B cell (primary cell): ENCODE results near the gene ARID3C. TPM values are rescaled to one million over a fixed set of nuclear protein-coding genes. Genes with fewer than 3 reads are reported as not detected.

Experiments
- ATAC-seq: fragments of 200-7000 bp; cut with Tn5 transposase; one replicate; pipeline ENCODE4 v1.10.0; 2021; ENCODE audit warnings: low read depth, mild to moderate bottlenecking, moderate number of reproducible peaks, moderate library complexity
- CTCF ChIA-PET: fragments of 350-600 bp; sonication (Branson Sonifier 250); formaldehyde crosslinking; loops from one replicate; lab custom pipeline; 2021; ENCODE audit warnings: antibody characterized with exemption, inconsistent platforms; lab: Charles Lee
- POLR2A ChIA-PET: fragments of 350-600 bp; sonication (Branson Sonifier 250); formaldehyde crosslinking; loops from one replicate; lab custom pipeline; 2021; ENCODE audit warnings: antibody characterized with exemption; lab: Charles Lee
- DNase-seq: peaks from one replicate; pipeline ENCODE4 v3.0.0; 2013
- H2AFZ ChIP-seq: 2 replicates; pipeline ENCODE4 v1.6.1; 2012; ENCODE audit warnings: mild to moderate bottlenecking, low read depth, low read length; ENCODE audit not compliant: insufficient read depth, poor library complexity, severe bottlenecking
- H3K27ac ChIP-seq, 2 donors: 1 replicate in 1 of 2; 2 replicates in 1 of 2; pipeline ENCODE4 v1.5.1; 2012 to 2013; ENCODE audit warnings: low read length in 2 of 2, mild to moderate bottlenecking in 2 of 2, moderate library complexity in 1 of 2
- H3K27me3 ChIP-seq, 4 experiments: fragments of 200-600 bp in 1 of 4; sonication (generic) in 1 of 4; replicated peaks in 1 of 4; 1 replicate in 2 of 4; 2 replicates in 2 of 4; pipeline versions ENCODE4 v1.6.1 to v1.7.0; 2013 to 2016; ENCODE audit warnings: low read length in 3 of 4, mild to moderate bottlenecking in 2 of 4, mixed read lengths in 1 of 4, moderate library complexity in 1 of 4; ENCODE audit not compliant: insufficient read depth in 4 of 4, control insufficient read depth in 3 of 4; ENCODE audit errors: control extremely low read depth in 1 of 4
- H3K36me3 ChIP-seq, 2 experiments: replicated peaks in 1 of 2; 1 replicate in 1 of 2; 2 replicates in 1 of 2; pipeline versions ENCODE4 v1.6.1 to v1.7.1; 2013; ENCODE audit warnings: low read length in 1 of 2; ENCODE audit not compliant: insufficient read depth in 2 of 2, control insufficient read depth in 1 of 2; ENCODE audit errors: control extremely low read depth in 1 of 2, extremely low read depth in 1 of 2
- H3K4me1 ChIP-seq, 2 donors: fragments of 200-600 bp in 1 of 2; sonication (generic) in 1 of 2; 1 replicate in 1 of 2; 2 replicates in 1 of 2; pipeline versions ENCODE4 v1.5.1 to v1.6.1; 2013 to 2017; ENCODE audit warnings: low read length in 2 of 2; ENCODE audit not compliant: control insufficient read depth in 2 of 2, insufficient read depth in 2 of 2
- H3K4me2 ChIP-seq: replicated peaks from 2 replicates; pipeline ENCODE3; 2012; ENCODE audit warnings: mild to moderate bottlenecking, low read depth, low read length; ENCODE audit not compliant: poor library complexity, severe bottlenecking
- H3K4me3 ChIP-seq, 5 experiments: fragments of 200-600 bp in 1 of 5; sonication (generic) in 1 of 5; 1 replicate in 3 of 5; 2 replicates in 2 of 5; pipeline versions ENCODE4 v1.5.1 to v1.7.0; 2011 to 2016; ENCODE audit warnings: low read length in 4 of 5, mild to moderate bottlenecking in 4 of 5, low read depth in 2 of 5, control low read depth in 1 of 5, moderate library complexity in 1 of 5; ENCODE audit not compliant: insufficient read depth in 1 of 5; ENCODE audit errors: control extremely low read depth in 1 of 5, extremely low read depth in 1 of 5
- H3K79me2 ChIP-seq: fragments of 200-600 bp; sonication (generic); one replicate; pipeline ENCODE4 v1.6.0; 2016; ENCODE audit warnings: low read length; ENCODE audit not compliant: control insufficient read depth, insufficient read depth
- H3K9ac ChIP-seq: fragments of 200-600 bp; sonication (generic); 2 replicates; pipeline ENCODE4 v1.6.1; 2017; ENCODE audit warnings: mild to moderate bottlenecking, low read length, moderate library complexity
- H3K9me3 ChIP-seq, 3 donors: one replicate each; pipeline versions ENCODE4 v1.6.1 to v1.7.1; 2013; ENCODE audit warnings: low read length in 2 of 3; ENCODE audit not compliant: control insufficient read depth in 2 of 3, insufficient read depth in 1 of 3; ENCODE audit errors: control extremely low read depth in 1 of 3
- H4K20me1 ChIP-seq: 2 replicates; pipeline ENCODE4 v1.6.0; 2012; ENCODE audit warnings: mild to moderate bottlenecking, low read length; ENCODE audit not compliant: insufficient read depth, control insufficient read depth, poor library complexity, severe bottlenecking
- H3K27ac Mint-ChIP-seq: one replicate; pipeline ENCODE4 v1.8.0; 2021; ENCODE audit warnings: mixed read lengths
- H3K27me3 Mint-ChIP-seq: one replicate; pipeline ENCODE4 v1.8.0; 2021; ENCODE audit warnings: mixed read lengths
- H3K4me1 Mint-ChIP-seq: one replicate; pipeline ENCODE4 v1.8.0; 2021; ENCODE audit warnings: mixed read lengths
- H3K4me3 Mint-ChIP-seq: one replicate; pipeline ENCODE4 v1.8.0; 2021; ENCODE audit warnings: mixed read lengths
- H3K9me3 Mint-ChIP-seq: one replicate; pipeline ENCODE4 v1.8.0; 2022; ENCODE audit warnings: mixed read lengths; ENCODE audit not compliant: insufficient read depth
- WGBS: methylation state at CpG from one replicate; pipeline ENCODE4 v1.1.5; 2013; ENCODE audit warnings: missing lambda C conversion rate; ENCODE audit not compliant: insufficient coverage; 5-methylcytosine and 5-hydroxymethylcytosine counted together
- intact Hi-C: fragments of 100-400 bp; cut with micrococcal nuclease; formaldehyde crosslinking; loops from one replicate; pipeline ENCODE4 v1.10.0; 2022
- polyA plus RNA-seq: library from polyadenylated mRNA; depleted of rRNA; stranded (reverse); fragments of >200 nt; gene quantifications from 2 replicates; pipeline ENCODE4 v1.2.3, GENCODE V29; 2012
- total RNA-seq, 2 donors: library from RNA; stranded (reverse); fragments of 120-200 nt in 1 of 2; gene quantifications; 1 replicate in 1 of 2; 2 replicates in 1 of 2; pipeline versions ENCODE4 v1.2.3 to v1.2.4, GENCODE V29; 2013 to 2022
- TF ChIP-seq, protein P1 (sequence below): fragments of 200-600 bp; IDR thresholded peaks from one replicate; pipeline ENCODE4 v1.8.0; 2022; ENCODE audit warnings: antibody characterized with exemption, mild to moderate bottlenecking

ARID3C gene
- total and polyA plus RNA-seq, 2 donors (not counting 1 experiment from before 2014, with no cell fraction given) = not detected

DNA sequence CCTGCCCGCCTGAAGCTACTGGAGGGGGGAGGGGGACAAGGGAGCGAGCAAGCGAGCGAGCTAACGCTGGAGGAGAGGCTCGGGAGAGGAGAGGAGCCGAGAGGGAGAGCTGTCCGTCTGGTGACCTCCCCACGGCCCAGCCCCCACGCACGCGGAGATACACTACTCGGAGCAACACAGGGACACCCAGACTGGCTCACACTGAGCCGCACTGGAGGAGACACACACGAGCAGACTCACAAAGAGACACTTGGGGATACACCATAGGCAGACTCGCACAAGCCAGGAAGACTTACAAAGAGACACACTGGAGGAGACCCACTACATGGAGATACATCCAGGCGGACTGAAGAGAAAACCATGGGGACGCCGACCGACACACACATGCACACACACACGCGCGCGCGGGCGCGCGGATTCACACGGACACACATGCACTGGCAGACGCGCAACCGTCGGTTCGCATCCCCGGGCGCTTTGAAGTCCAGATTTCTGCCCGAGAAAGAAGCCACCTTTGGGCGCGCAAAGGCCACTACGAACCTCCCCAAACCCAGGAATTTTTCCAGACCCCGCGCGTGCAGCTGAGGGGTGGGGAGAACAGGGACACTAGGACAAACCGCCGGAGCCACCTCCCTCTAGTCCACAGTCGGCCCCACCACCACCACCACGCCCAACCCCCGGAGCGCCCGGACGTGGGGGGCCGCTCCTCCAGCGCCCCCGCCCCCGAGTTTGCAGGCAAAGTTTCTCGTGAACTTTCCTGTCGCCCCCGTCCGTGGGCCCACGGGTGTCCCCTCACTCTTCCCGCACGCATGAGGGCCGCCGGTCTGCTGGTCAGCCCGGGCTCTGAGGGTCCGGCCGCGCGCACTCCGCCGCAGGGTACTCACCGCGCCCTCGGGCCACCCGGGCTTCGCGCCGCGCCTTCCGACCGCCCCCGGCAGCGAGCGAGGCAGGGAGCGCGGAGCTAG lies 39.9 kb downstream of the ARID3C start:
- H3K4me1 ChIP-seq = peaks cover 46 to 49% of the 10 kb centered on the region in 2 donors
- H3K9me3 ChIP-seq = peaks cover 0 to 28% (median 0%) of the 10 kb centered on the region in 3 donors
- H3K27me3 ChIP-seq = peaks cover 0 to 92% (median 64%) of the 10 kb centered on the region in 4 experiments
- DNase-seq (peak; percentile 37), ATAC-seq (no peak)
- ChIA-PET CTCF (interaction anchor here (1.5 kb wide), 1 partner anchor 151 kb away, joined by 3 read pairs; no protein-coding TSS in a partner anchor), POLR2A (no interaction called here)
- H3K36me3 ChIP-seq = no peaks in the 10 kb centered on the region
- intact Hi-C loops = no loop called here
- TF ChIP-seq, protein P1, sequence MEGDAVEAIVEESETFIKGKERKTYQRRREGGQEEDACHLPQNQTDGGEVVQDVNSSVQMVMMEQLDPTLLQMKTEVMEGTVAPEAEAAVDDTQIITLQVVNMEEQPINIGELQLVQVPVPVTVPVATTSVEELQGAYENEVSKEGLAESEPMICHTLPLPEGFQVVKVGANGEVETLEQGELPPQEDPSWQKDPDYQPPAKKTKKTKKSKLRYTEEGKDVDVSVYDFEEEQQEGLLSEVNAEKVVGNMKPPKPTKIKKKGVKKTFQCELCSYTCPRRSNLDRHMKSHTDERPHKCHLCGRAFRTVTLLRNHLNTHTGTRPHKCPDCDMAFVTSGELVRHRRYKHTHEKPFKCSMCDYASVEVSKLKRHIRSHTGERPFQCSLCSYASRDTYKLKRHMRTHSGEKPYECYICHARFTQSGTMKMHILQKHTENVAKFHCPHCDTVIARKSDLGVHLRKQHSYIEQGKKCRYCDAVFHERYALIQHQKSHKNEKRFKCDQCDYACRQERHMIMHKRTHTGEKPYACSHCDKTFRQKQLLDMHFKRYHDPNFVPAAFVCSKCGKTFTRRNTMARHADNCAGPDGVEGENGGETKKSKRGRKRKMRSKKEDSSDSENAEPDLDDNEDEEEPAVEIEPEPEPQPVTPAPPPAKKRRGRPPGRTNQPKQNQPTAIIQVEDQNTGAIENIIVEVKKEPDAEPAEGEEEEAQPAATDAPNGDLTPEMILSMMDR = no peak
- H3K79me2 ChIP-seq = no peaks in the 10 kb centered on the region
- WGBS = 5% methylated on average over 79 of the region's 86 CpGs
- Mint-ChIP-seq H3K4me1 (peaks cover 40% of the 10 kb centered on the region), H3K27ac (no peak overlapping the region), H3K27me3 (peaks cover 83% of the 10 kb centered on the region), H3K4me3 (peak overlapping the region; percentile 81), H3K9me3 (no peaks in the 10 kb centered on the region)
- no peaks in the 10 kb centered on the region for H4K20me1 ChIP-seq
- H3K4me2 ChIP-seq = peak overlapping the region; percentile 99
- peak overlapping the region in 1 of 5 experiments; percentile 73 for H3K4me3 ChIP-seq
- no peak overlapping the region for H3K27ac ChIP-seq
- no peak overlapping the region for H2AFZ ChIP-seq
- H3K9ac ChIP-seq = no peak overlapping the region

DNA sequence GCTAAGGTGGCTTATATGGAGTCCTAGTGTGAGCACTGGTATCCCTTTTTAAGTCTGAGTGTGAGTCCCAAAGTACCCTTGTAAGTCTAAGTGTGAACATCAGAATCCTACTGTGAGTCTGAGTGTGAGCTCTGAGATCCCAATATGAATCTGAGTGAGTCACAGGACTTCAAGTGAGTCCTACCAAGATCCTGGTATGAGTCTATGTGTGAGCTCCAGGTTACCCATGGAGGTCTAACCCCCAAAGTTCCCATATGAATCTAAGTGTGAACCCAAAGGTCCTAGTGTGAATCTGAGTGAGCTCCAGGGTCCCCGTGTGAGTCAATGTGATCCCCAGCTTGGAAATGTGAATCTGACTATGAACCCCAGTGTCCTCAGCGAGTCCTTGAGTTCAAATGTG lies 41.6 kb downstream of the ARID3C start:
- H3K4me1 Mint-ChIP-seq = peaks cover 35% of the 10 kb centered on the region

More for the DNA sequence above, 41.6 kb downstream of the ARID3C start:
- DNase-seq = no peak
- Histone ChIP-seq H3K9ac (no peak overlapping the region), H3K9me3 (peaks cover 0 to 28% (median 0%) of the 10 kb centered on the region in 3 donors), H3K79me2 (no peaks in the 10 kb centered on the region), H4K20me1 (no peaks in the 10 kb centered on the region), H3K27me3 (peaks cover 0 to 89% (median 54%) of the 10 kb centered on the region in 4 experiments), H3K4me3 (no peak overlapping the region), H2AFZ (no peak overlapping the region), H3K27ac (no peak overlapping the region), H3K36me3 (no peaks in the 10 kb centered on the region), H3K4me2 (no peak overlapping the region), H3K4me1 (peaks cover 37 to 39% of the 10 kb centered on the region in 2 donors)
- Mint-ChIP-seq H3K4me3 (no peak overlapping the region), H3K27me3 (peaks cover 84% of the 10 kb centered on the region), H3K27ac (no peak overlapping the region), H3K9me3 (no peaks in the 10 kb centered on the region)
- TF ChIP-seq, protein P1 = no peak
- intact Hi-C loops = no loop called here
- ChIA-PET CTCF (interaction anchor here (0.6 to 0.9 kb wide), 3 partner anchors 12 to 1435 kb away, joined by 3 to 4 read pairs (median 3); no protein-coding TSS in a partner anchor), POLR2A (no interaction called here)
- 48% methylated on average over 2 of the region's 2 CpGs for WGBS
- no peak for ATAC-seq
